Choroid plexus epithelial cell (primary cell): ENCODE data around the gene MGMT.

Experiments used
- DNase-seq: peaks from one replicate; pipeline ENCODE4 v3.0.0-alpha.2; 2010; ENCODE audit warnings: low read depth
- H3K4me3 ChIP-seq: 2 replicates; pipeline ENCODE4 v1.5.1; 2011; ENCODE audit warnings: low read depth, mild to moderate bottlenecking, control low read depth, low read length, moderate library complexity
- CTCF ChIP-seq: conservative IDR thresholded peaks from 2 replicates; pipeline ENCODE4 v1.5.1; 2011; ENCODE audit warnings: low read depth, mild to moderate bottlenecking, control low read depth, inconsistent platforms, low read length, moderate library complexity

MGMT gene

GRCh38 chr10:129449893-129450292, 17.1 kb upstream of the MGMT start:
- no peak overlapping the region for H3K4me3 ChIP-seq
- no peak for TF ChIP-seq CTCF
- no peak for DNase-seq

- H3K4me3 ChIP-seq, result no peak overlapping the region
- TF ChIP-seq CTCF, result no peak
- no peak for DNase-seq
Measured at GRCh38 chr10:129450391-129450790, 16.6 kb upstream of the MGMT start.

- DNase-seq, result no peak
- no peak overlapping the region for H3K4me3 ChIP-seq
- TF ChIP-seq CTCF, result no peak
Measured at GRCh38 chr10:129455625-129456024, 11.4 kb upstream of the MGMT start.

- no peak overlapping the region for H3K4me3 ChIP-seq
- DNase-seq, result no peak
- TF ChIP-seq CTCF, result no peak
Measured at GRCh38 chr10:129459762-129460539, 7.1 kb upstream of the MGMT start.

- TF ChIP-seq CTCF, result no peak
- no peak for DNase-seq
Measured at GRCh38 chr10:129462257-129462795, 4.7 kb upstream of the MGMT start.

GRCh38 chr10:129464251-129464650, 2.8 kb upstream of the MGMT start:
- DNase-seq, result no peak
- TF ChIP-seq CTCF, result no peak
- H3K4me3 ChIP-seq, result no peak overlapping the region

More at GRCh38 chr10:129462257-129462795, 4.7 kb upstream of the MGMT start:
- no peak overlapping the region for H3K4me3 ChIP-seq
